ENCODE measurements around the gene MYOF. TPM values are rescaled to one million over a fixed set of nuclear protein-coding genes. Genes with fewer than 3 reads are reported as not detected.

Gene MYOF
- total and polyA plus RNA-seq, 2 of the 8 experiments (the other 6 are each of a cell fraction or from before 2014, with no cell fraction given) = 0.98 to 2.3 TPM

GRCh38 chr10:93462881-93463280 lies 19.3 kb downstream of the MYOF start:
- Histone ChIP-seq H3K79me1 (ENCODE audit: low read depth, low read length) (no peaks in the 10 kb centered on the region), H3K23me2 (ENCODE audit: low read depth, low read length) (no peaks in the 10 kb centered on the region), H3K79me2 (ENCODE audit: control insufficient read depth in 1 of 2, insufficient read depth in 2 of 2, low read length in 2 of 2) (no peaks in the 10 kb centered on the region), H3K56ac (replicated peaks; ENCODE audit: insufficient read length, low read depth, low read length) (no peak overlapping the region), H2AFZ (ENCODE audit: low read length) (no peak overlapping the region), H3K4me2 (ENCODE audit: insufficient read depth in 1 of 2, low read depth in 2 of 2, low read length in 2 of 2) (no peak overlapping the region), H3K9me3 (ENCODE audit: insufficient read depth in 2 of 2, low read depth in 1 of 2, low read length in 1 of 2) (no peaks in the 10 kb centered on the region), H2BK120ac (replicated peaks; ENCODE audit: low read depth, low read length) (no peak overlapping the region), H4K8ac (ENCODE audit: extremely low read depth, insufficient read depth, low read length) (no peak overlapping the region), H3K14ac (ENCODE audit: insufficient read length) (no peak overlapping the region), H2BK12ac (ENCODE audit: low read depth, low read length) (no peak overlapping the region), H3K4me1 (replicated peaks in 1 of 4; ENCODE audit: control insufficient read depth in 3 of 4, insufficient read depth in 4 of 4, low read length in 3 of 4) (peaks cover 0 to 5% (median 2%) of the 10 kb centered on the region in 4 experiments; a peak in 3 of 7 replicates), H3K9ac (replicated peaks in 1 of 4; ENCODE audit: extremely low read depth in 1 of 4, low read depth in 3 of 4, low read length in 3 of 4) (no peak overlapping the region), H4K91ac (replicated peaks; ENCODE audit: insufficient read length, low read length) (no peak overlapping the region), H3K27ac (ENCODE audit: low read depth, low read length) (no peak overlapping the region), H3K23ac (ENCODE audit: insufficient read length) (no peak overlapping the region), H4K5ac (ENCODE audit: insufficient read length, low read depth, low read length) (no peak overlapping the region), H2BK15ac (ENCODE audit: low read length) (no peak overlapping the region), H2AK5ac (ENCODE audit: low read depth, low read length) (no peak overlapping the region), H3K18ac (ENCODE audit: extremely low read depth, low read length) (no peak overlapping the region), H4K20me1 (replicated peaks in 1 of 2; ENCODE audit: control insufficient read depth in 1 of 2, insufficient read depth in 2 of 2, low read length in 2 of 2) (no peaks in the 10 kb centered on the region), H3K27me3 (replicated peaks in 1 of 4; ENCODE audit: control insufficient read depth in 3 of 4, extremely low read depth in 1 of 4, insufficient read depth in 3 of 4, low read length in 3 of 4) (no peaks in the 10 kb centered on the region), H3K4ac (replicated peaks; ENCODE audit: insufficient read length, low read depth, low read length) (no peak overlapping the region), H2BK5ac (ENCODE audit: low read depth, low read length) (no peak overlapping the region), H2BK20ac (ENCODE audit: low read length) (no peak overlapping the region), H3K4me3 (ENCODE audit: extremely low read depth in 1 of 4, insufficient read depth in 2 of 4, low read depth in 3 of 4, low read length in 4 of 4) (no peak overlapping the region), H3K36me3 (ENCODE audit: control insufficient read depth in 2 of 4, insufficient read depth in 4 of 4, low read length in 3 of 4) (no peaks in the 10 kb centered on the region)
- CTCF ChIA-PET (ENCODE audit: partially characterized antibody) = interaction anchor here (0.6 to 2.8 kb wide), 10 partner anchors 8 to 86 kb away, joined by 3 to 19 read pairs (median 5); partner anchors contain the start of gene MYOF
- DNase-seq (ENCODE audit: low read depth in 1 of 2, low spot score in 2 of 2) = no peak
- TF ChIP-seq RXRA (IDR thresholded peaks at IDR 0.05; ENCODE audit: insufficient read depth, low read depth, low read length) (no peak), HDAC2 (IDR thresholded peaks at IDR 0.05; ENCODE audit: borderline replicate concordance in 1 of 2, low read depth in 2 of 2, low read length in 2 of 2) (no peak), GABPA (IDR thresholded peaks at IDR 0.05; ENCODE audit: borderline replicate concordance, insufficient read depth, low read length) (no peak), YY1 (IDR thresholded peaks at IDR 0.05; ENCODE audit: low read depth, low read length) (no peak), RAD21 (IDR thresholded peaks at IDR 0.05 in 1 of 2, conservative IDR thresholded peaks at IDR 0.05 in 1 of 2; ENCODE audit: low read depth in 2 of 2, low read length in 2 of 2) (no peak), ATF3 (IDR thresholded peaks at IDR 0.05; ENCODE audit: insufficient read depth, low read depth, low read length) (no peak), POLR2AphosphoS5 (IDR thresholded peaks at IDR 0.05; ENCODE audit: low read depth, low read length) (no peak)
- no peak for FAIRE-seq
- WGBS, 2 experiments (ENCODE audit: extremely low coverage in 1 of 2, insufficient coverage in 1 of 2, insufficient read length in 1 of 2, insufficient replicate concordance in 2 of 2, low coverage in 1 of 2, low lambda C conversion rate in 2 of 2, missing lambda C conversion rate in 1 of 2) = 92% methylated on average over 9 of the region's 9 CpGs; no CpG with 5 or more reads in 1 of the 2 experiments
- POLR2A ChIA-PET (ENCODE audit: partially characterized antibody) = no interaction called here
